GM21381 (cell line): Measurements from ENCODE around the gene TNNI2.
"Not testable (repeated sequence)": the region's sequence is repeated elsewhere in the genome, so short reads cannot be mapped to it uniquely, and the experiment has no call there.

Experiments
- ATAC-seq: cut with Tn5 transposase; IDR thresholded peaks from one replicate; pipeline ENCODE4 v1.9.1; 2021; ENCODE audit warnings: mild to moderate bottlenecking, moderate library complexity; ENCODE audit not compliant: unreplicated experiment

The TNNI2 gene

GRCh38 chr11:1838426-1839144 lies at the start of gene TNNI2:
Gene TNNI2, plus strand, starts transcription at chr11:1838981. Its CDS starts 716 bp downstream, at chr11:1839697.
- no peak for ATAC-seq

- no peak for ATAC-seq
Measured at GRCh38 chr11:1791912-1792311, 46.9 kb upstream of the TNNI2 start.

- ATAC-seq, result no peak
Measured at GRCh38 chr11:1792461-1792860, 46.3 kb upstream of the TNNI2 start.

DNA sequence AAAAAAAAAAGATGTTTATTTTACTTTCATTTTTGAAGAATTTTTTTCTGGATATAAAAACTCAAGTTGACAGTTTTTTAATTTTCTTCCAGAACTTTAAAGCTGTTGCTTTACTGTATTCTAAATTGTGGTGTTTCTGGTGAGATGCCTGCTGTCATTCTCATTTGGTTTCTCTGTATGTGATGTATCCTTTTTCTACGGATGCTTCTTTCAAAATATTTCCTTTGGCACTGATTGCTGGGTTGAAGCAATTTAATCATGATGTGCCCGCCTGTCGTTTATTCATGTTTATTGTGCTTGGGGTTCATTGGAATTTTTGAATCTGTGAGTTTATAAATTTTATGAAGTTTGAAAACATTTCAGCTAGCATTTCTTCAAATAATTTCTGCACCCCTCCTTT lies 45.7 kb upstream of the TNNI2 start:
- ATAC-seq, result no peak

DNA sequence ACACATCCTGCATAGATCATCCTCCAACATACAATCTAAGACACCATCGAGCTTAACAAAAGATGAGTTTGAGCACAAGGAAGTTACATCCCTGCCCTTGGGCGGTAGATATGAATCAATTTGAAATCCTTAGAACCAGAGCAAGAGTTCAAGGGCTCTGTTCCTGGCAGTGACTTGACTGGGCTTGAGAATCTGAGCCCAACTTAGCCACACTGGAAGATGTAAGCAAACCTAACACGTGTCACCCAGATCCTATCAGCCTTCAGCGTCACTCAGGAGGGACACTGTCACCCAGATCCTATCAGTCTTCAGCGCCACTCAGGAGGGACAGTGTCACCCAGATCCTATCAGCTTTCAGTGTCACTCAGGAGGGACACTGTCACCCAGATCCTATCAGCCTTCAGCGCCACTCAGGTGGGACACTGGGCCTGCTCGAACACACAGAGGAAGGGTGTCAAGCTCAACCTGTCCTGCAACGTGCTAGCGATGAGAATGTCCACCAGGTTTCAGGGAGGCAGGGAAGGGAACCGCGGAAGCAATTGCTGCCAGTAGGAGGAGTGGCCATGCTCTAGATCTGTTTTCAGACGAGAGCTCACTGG lies 42.3 kb upstream of the TNNI2 start:
- ATAC-seq, result no peak

- no peak for ATAC-seq
Measured at GRCh38 chr11:1797391-1798125, 41.2 kb upstream of the TNNI2 start.

DNA sequence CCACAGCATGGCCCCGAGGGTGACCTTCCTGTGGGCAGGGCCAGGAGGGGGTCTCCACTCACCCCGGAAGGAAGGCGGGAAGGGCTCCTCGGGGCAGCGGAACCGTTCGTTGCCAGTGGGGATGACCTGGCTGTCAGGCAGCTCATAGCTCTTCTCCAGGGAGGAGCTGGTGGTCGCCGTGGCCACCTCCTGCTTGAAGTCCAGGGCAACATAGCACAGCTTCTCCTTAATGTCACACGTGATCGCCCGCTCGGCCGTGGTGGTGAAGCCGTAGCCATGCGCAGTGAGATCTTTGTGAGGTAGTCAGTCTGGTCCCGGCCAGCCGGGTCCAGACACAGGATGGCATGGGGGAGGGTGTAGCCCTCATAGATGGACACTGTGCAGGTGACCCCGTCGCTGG lies 35.5 kb upstream of the TNNI2 start:
- ATAC-seq, result no peak

DNA sequence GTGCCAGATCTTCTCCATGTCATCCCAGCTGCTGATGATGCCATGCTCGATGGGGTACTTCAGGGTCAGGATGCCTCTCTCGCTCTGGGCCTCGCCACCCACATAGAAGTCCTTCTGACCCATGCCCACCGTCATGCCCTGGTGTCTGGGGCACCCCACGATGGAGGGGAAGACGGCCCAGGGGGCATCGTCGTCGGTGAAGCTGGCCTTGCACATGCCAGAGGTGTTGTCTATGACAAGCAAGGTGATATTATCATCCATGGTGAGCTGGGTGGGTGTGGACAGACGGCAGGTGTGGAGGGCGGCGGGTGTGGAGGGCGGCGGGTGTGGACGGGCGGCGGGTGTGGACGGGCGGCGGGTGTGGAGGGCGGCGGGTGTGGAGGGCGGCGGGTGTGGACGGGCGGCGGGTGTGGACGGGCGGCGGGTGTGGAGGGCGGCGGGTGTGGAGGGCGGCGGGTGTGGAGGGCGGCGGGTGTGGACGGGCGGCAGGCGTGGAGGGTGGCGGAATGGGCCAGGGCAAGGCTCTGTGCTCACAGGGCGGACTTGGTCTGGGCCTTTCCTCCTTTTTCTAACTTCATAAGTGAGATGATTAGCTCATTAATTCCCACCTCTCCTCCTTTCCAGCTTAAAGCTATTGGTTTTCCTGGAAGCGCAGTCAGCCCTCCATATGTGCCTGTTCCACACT lies 34.8 kb upstream of the TNNI2 start:
- not testable (repeated sequence) for ATAC-seq

DNA sequence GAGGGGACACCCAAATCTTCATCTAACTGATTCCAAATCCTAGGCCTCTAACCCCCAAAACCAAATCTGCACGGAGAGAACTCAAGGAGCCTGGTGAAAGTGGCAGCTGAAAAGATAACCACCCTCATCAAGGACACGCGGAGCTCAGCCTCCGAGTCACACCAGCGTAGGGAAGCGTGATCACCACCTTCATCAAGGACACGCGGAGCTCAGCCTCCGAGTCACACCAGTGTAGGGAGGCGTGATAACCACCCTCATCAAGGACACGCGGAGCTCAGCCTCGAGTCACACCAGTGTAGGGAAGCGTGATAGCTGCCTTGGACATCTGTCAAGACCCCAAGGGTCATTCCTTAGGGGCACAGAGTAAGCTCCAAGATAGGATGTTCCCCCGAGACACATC lies 33.3 kb upstream of the TNNI2 start:
- ATAC-seq, result no peak

GRCh38 chr11:1807264-1807995 lies 31.4 kb upstream of the TNNI2 start:
- no peak for ATAC-seq

GRCh38 chr11:1810761-1811160 lies 28.0 kb upstream of the TNNI2 start:
- no peak for ATAC-seq

DNA sequence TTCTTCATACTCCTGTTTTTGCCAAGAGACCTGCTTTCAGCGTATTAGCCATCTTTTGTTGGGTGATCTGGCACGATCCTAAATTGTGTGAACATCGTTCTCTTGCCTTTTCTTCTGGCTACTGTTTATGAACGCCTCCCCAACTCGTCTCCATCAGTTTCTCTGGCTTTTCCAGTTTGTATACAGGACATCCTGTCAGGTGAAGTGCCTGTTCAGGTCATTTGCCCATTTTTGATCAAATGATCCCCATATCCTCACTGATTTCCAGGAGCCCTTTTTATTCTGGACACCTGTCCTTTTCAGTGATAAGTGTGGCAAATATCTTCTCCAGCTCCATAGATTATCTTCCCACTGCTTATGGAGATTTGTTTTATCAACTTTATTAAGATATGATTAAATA lies 26.5 kb upstream of the TNNI2 start:
- ATAC-seq, result no peak

DNA sequence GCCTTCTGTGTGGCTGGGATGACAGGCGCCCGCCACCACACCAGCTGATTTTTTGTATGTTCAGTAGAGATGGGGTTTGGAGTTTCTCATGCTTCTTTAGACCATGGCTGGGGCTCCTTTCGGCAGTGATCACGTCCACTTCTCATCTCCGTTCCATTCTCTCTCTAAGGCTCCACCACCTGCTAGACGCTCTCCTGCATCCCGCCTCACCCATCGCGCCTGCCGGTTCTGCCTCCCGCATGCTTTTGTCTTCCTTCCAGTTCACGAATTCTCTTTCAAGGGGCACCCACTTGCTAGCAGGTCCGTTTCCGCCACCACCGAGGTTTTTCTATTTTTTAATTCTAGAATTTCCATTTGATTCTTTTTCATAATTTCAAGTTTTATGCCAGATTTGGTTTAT lies 26.0 kb upstream of the TNNI2 start:
- ATAC-seq, result no peak

DNA sequence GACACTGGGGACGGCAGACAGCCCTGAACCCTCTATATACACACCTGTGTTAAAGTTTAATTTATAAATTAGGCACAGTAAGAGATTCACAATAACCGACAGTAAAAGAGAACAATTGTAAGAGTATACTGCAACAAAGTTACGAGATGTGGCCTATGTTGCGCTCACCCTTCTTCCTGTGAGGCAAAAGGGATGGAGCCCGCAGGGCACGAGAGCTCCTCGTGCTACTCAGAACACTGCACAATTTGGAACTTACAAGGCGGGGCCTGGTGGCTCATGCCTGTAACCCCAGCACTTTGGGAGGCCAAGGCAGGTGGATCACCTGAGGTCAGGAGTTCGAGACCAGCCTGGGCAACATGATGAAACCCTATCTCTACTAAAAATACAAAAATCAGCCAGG lies 25.4 kb upstream of the TNNI2 start:
- not testable (repeated sequence) for ATAC-seq

- ATAC-seq, result no peak
Measured at GRCh38 chr11:1814691-1815090, 24.1 kb upstream of the TNNI2 start.

- no peak for ATAC-seq
Measured at GRCh38 chr11:1815311-1815710, 23.5 kb upstream of the TNNI2 start.

DNA sequence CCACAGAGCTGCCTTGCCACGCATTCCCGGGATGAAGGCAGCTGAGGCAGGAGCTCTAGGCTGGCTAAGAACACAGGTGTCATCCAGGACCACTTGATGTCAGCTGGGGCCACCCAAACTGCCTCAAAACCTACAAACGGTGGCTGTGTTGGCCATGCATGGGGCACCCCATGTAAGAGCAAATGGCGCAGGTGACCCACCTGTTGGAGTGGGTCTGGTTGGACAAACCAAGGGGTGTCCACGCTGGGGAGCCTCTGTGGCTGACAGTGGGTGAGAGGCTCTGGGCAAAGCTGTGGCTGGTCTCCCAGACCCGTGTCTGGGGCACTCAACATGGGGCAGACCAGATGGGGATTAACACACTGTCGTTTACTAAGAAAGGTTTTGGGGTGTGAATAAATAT lies 23.0 kb upstream of the TNNI2 start:
- no peak for ATAC-seq

DNA sequence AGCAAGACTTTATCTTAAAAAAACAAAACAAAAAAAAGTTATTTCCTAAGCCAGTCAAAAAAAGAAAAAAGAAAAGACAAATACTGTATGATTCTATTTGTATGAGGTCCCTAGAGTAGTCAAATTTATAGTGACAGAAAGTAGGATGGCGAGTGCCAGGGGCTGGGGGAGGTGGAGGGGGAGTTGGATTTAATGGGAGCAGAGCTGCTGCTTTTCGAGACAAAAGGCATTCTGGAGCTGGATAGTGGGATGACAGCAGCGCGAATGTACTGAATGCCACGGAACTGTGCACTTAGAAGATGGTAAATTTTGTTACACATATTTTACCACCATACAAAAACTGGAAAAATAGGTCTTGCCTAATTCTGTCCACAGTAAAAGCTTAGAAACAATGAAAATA lies 21.8 kb upstream of the TNNI2 start:
- no peak for ATAC-seq

GRCh38 chr11:1817511-1817910 lies 21.3 kb upstream of the TNNI2 start:
- ATAC-seq, result no peak

DNA sequence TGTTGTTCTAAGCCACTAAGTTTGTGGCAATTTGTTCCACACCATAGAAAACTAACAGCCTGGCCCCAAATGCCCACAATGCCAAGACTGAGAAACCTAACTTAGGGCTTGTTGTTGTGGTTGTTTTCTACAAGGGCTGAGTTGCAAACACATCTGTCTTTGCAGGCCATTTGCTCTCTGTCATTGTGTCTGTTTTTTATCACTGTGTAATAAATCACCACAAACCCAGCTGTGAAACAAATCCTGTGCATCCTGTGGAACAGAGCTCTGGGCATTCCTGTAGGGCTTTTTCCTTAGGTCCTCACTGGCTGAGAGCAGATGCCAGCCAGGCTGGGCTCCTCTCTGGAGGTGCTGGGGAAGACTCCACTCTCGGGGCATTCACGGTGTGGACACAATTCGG lies 19.7 kb upstream of the TNNI2 start:
- ATAC-seq, result no peak
